SU-DHL-6 (cell line): ENCODE data around the gene HSP90B1.

ENCODE experiments used
- H2AFZ ChIP-seq: fragments of 200-600 bp; sonication (generic); 2 replicates; pipeline ENCODE4 v1.6.1; 2014; ENCODE audit warnings: low read depth, mild to moderate bottlenecking, moderate library complexity, mixed read lengths, antibody characterized with exemption, low read length; ENCODE audit not compliant: severe bottlenecking
- H3F3A ChIP-seq: fragments of 200-600 bp; shearing (Covaris generic); 2 replicates; pipeline ENCODE4 v1.6.0; 2016; ENCODE audit warnings: antibody characterized with exemption, mild to moderate bottlenecking; ENCODE audit not compliant: insufficient read depth
- H3K27ac ChIP-seq: fragments of 200-600 bp; sonication (generic); 2 replicates; pipeline ENCODE4 v1.5.1; 2016; ENCODE audit warnings: low read depth, mild to moderate bottlenecking, low read length, moderate library complexity, mixed read lengths
- H3K27me3 ChIP-seq: fragments of 200-600 bp; sonication (generic), shearing (Covaris generic); 2 replicates; pipeline ENCODE4 v1.6.0; 2014; ENCODE audit warnings: mild to moderate bottlenecking, low read length
- H3K36me3 ChIP-seq: fragments of 200-600 bp; sonication (generic); 2 replicates; pipeline ENCODE4 v1.6.1; 2014; ENCODE audit warnings: mild to moderate bottlenecking, low read length, mixed read lengths
- H3K4me2 ChIP-seq: fragments of 300-600, 200-600 bp; shearing (Covaris generic), sonication (generic); 2 replicates; pipeline ENCODE4 v1.6.0; 2014; ENCODE audit warnings: low read length, low read depth, mild to moderate bottlenecking; ENCODE audit not compliant: poor library complexity, severe bottlenecking
- H3K4me3 ChIP-seq: fragments of 200-600 bp; sonication (generic); 2 replicates; pipeline ENCODE4 v1.5.1; 2014; ENCODE audit warnings: antibody characterized with exemption, low read length, mild to moderate bottlenecking, mixed read lengths; ENCODE audit not compliant: insufficient read depth, poor library complexity, severe bottlenecking
- H3K79me2 ChIP-seq: fragments of 200-600 bp; sonication (generic); 2 replicates; pipeline ENCODE4 v1.6.1; 2014; ENCODE audit warnings: mild to moderate bottlenecking, low read length, moderate library complexity; ENCODE audit not compliant: insufficient read depth
- H3K9ac ChIP-seq: fragments of 200-600 bp; sonication (generic); 2 replicates; pipeline ENCODE4 v1.7.0; 2014; ENCODE audit warnings: mild to moderate bottlenecking, low read length
- H3K9me2 ChIP-seq: fragments of 200-600 bp; sonication (generic); replicated peaks from 2 replicates; pipeline ENCODE4 v1.6.1; 2014; ENCODE audit warnings: low read length; ENCODE audit not compliant: insufficient read depth
- H3K9me3 ChIP-seq: fragments of 200-600 bp; sonication (generic); 2 replicates; pipeline ENCODE4 v1.6.1; 2014; ENCODE audit warnings: low read length, mixed read lengths; ENCODE audit not compliant: insufficient read depth
- H4K20me1 ChIP-seq: fragments of 200-600 bp; sonication (generic); 2 replicates; pipeline ENCODE4 v1.6.1; 2014; ENCODE audit warnings: low read depth, mild to moderate bottlenecking, antibody characterized with exemption, low read length, moderate library complexity, mixed read lengths
- CTCF ChIP-seq: fragments of 200-600 bp; sonication (generic); IDR thresholded peaks from one replicate; pipeline ENCODE4 v1.5.1; 2017; ENCODE audit warnings: antibody characterized with exemption, mild to moderate bottlenecking, low read length, moderate library complexity; ENCODE audit not compliant: insufficient read depth, poor library complexity, severe bottlenecking
- EZH2phosphoT487 ChIP-seq: fragments of 200-600 bp; sonication (generic), shearing (Covaris generic); conservative IDR thresholded peaks from 2 replicates; pipeline ENCODE4 v1.6.1; 2018; ENCODE audit warnings: mild to moderate bottlenecking, antibody characterized with exemption, low read length, moderate library complexity, mixed read lengths

HSP90B1 gene

GRCh38 chr12:103928682-103929045 is 1.5 kb upstream of the HSP90B1 start:
- TF ChIP-seq CTCF (no peak), EZH2phosphoT487 (no peak)
- Histone ChIP-seq H2AFZ (no peak overlapping the region), H3K9me3 (no peaks in the 10 kb centered on the region), H3K4me2 (peak overlapping the region; percentile 68), H3K36me3 (0 out of 2 replicates have a peak, but pooled peaks cover 8% of the 10 kb centered on the region), H3K4me3 (peak overlapping the region; percentile 48), H3K27ac (peak overlapping the region; percentile 48), H4K20me1 (0 out of 2 replicates have a peak, but pooled peaks cover 5% of the 10 kb centered on the region), H3K27me3 (no peaks in the 10 kb centered on the region), H3K9me2 (no peaks in the 10 kb centered on the region), H3F3A (peaks cover 18% of the 10 kb centered on the region), H3K9ac (no peak overlapping the region), H3K79me2 (no peaks in the 10 kb centered on the region)

GRCh38 chr12:103929046-103929783 is 995 bp upstream of the HSP90B1 start:
- TF ChIP-seq EZH2phosphoT487 (no peak), CTCF (no peak)
- H3K4me2 ChIP-seq: peak overlapping the region; percentile 68
- peak overlapping the region; percentile 28 for H2AFZ ChIP-seq
- H3K4me3 ChIP-seq: peak overlapping the region; percentile 48
- H3K27ac ChIP-seq: peak overlapping the region; percentile 48
- no peaks in the 10 kb centered on the region for H3K27me3 ChIP-seq
- H4K20me1 ChIP-seq: 0 out of 2 replicates have a peak, but pooled peaks cover 3% of the 10 kb centered on the region
- no peaks in the 10 kb centered on the region for H3K9me2 ChIP-seq
- H3F3A ChIP-seq: peaks cover 18% of the 10 kb centered on the region
- peak overlapping the region; percentile 33 for H3K9ac ChIP-seq
- H3K9me3 ChIP-seq: no peaks in the 10 kb centered on the region
- H3K36me3 ChIP-seq: 0 out of 2 replicates have a peak, but pooled peaks cover 9% of the 10 kb centered on the region
- no peaks in the 10 kb centered on the region for H3K79me2 ChIP-seq

GRCh38 chr12:103929784-103930033 is 501 bp upstream of the HSP90B1 start:
- Histone ChIP-seq H3F3A (peaks cover 18% of the 10 kb centered on the region), H3K79me2 (no peaks in the 10 kb centered on the region), H3K9me2 (no peaks in the 10 kb centered on the region), H3K4me3 (peak overlapping the region; percentile 48), H2AFZ (no peak overlapping the region), H3K9ac (no peak overlapping the region), H4K20me1 (0 out of 2 replicates have a peak, but pooled peaks cover 3% of the 10 kb centered on the region), H3K36me3 (peaks cover 9% of the 10 kb centered on the region; the same call in 1 of the 2 replicates), H3K9me3 (no peaks in the 10 kb centered on the region), H3K27me3 (no peaks in the 10 kb centered on the region), H3K27ac (no peak overlapping the region), H3K4me2 (peak overlapping the region; percentile 68)
- TF ChIP-seq CTCF (no peak), EZH2phosphoT487 (no peak)
